AG09309 (cell line): ENCODE data around the gene IRAK2.

ENCODE experiments used
- DNase-seq: peaks from one replicate; pipeline ENCODE4 v3.0.0-alpha.2; 2010; ENCODE audit warnings: low read depth
- H3K4me3 ChIP-seq: 2 replicates; pipeline ENCODE4 v1.5.1; 2011; ENCODE audit warnings: mild to moderate bottlenecking, low read depth, low read length, moderate library complexity; ENCODE audit not compliant: control insufficient read depth
- CTCF ChIP-seq: IDR thresholded peaks from 2 replicates; pipeline ENCODE4 v1.5.1; 2011; ENCODE audit warnings: mild to moderate bottlenecking, low read depth, low read length, inconsistent platforms; ENCODE audit not compliant: insufficient read depth, control insufficient read depth; ENCODE audit errors: missing control alignments

IRAK2 gene

GRCh38 chr3:10164546-10165393 is at the start of gene IRAK2:
Gene IRAK2 (plus strand): TSS chr3:10164919. CDS start chr3:10164955, 36 bp downstream.
- peak; percentile 51 for TF ChIP-seq CTCF
- DNase-seq, result no peak
- peak within 1 kb of the TSS; percentile 88 for H3K4me3 ChIP-seq

GRCh38 chr3:10115326-10116137 is 49.2 kb upstream of the IRAK2 start, which contains the start of gene BRK1:
Gene BRK1 (plus strand): TSS chr3:10115675. CDS start chr3:10115702, 27 bp downstream.
- peak within 1 kb of the TSS; percentile 95 for H3K4me3 ChIP-seq
- TF ChIP-seq CTCF, result no peak
- peak; percentile 85 for DNase-seq

- DNase-seq, result no peak
- peak overlapping the region; percentile 95 for H3K4me3 ChIP-seq
- no peak for TF ChIP-seq CTCF
Measured at GRCh38 chr3:10116138-10116460, 48.6 kb upstream of the IRAK2 start.

GRCh38 chr3:10116928-10117327 is 47.8 kb upstream of the IRAK2 start:
- TF ChIP-seq CTCF, result no peak
- no peak for DNase-seq
- H3K4me3 ChIP-seq, result no peak overlapping the region

GRCh38 chr3:10119376-10119775 is 45.3 kb upstream of the IRAK2 start:
- DNase-seq, result no peak
- no peak for TF ChIP-seq CTCF
- no peak overlapping the region for H3K4me3 ChIP-seq

- no peak overlapping the region for H3K4me3 ChIP-seq
- DNase-seq, result no peak
- no peak for TF ChIP-seq CTCF
Measured at GRCh38 chr3:10121064-10121463, 43.7 kb upstream of the IRAK2 start.
